Endothelial cell of umbilical vein (primary cell): ENCODE results near the gene RHEBL1. TPM values are rescaled to one million over a fixed set of nuclear protein-coding genes. Genes with fewer than 3 reads are reported as not detected.

ENCODE experiments used
- BruUV-seq: library from RNA; stranded (reverse); fragments of 400-500 nt; replicated peaks from 2 replicates; lab custom pipeline; 2021; lab: Mats Ljungman, UMichigan
- CTCF ChIA-PET: fragments of 300-600, 350-600 bp; sonication (Branson Sonifier 250); formaldehyde crosslinking; loops from one replicate; lab custom pipeline; 2021; ENCODE audit warnings: antibody characterized with exemption, inconsistent platforms; lab: Charles Lee
- POLR2A ChIA-PET: fragments of 300-600, 350-600 bp; sonication (Branson Sonifier 250); formaldehyde crosslinking; loops from one replicate; lab custom pipeline; 2021; ENCODE audit warnings: antibody characterized with exemption, inconsistent platforms; lab: Charles Lee
- DNase-seq: peaks from one replicate; pipeline ENCODE4 v3.0.0-alpha.2; 2011; ENCODE audit warnings: low read depth, low spot score
- FAIRE-seq: peaks from 2 replicates; lab custom pipeline; 2011; peaks lifted over from hg19 to GRCh38; lab: Jason Lieb, UNC
- H2AFZ ChIP-seq: 2 replicates; pipeline ENCODE4 v1.6.0; 2012; ENCODE audit warnings: low read depth, low read length, control low read depth, inconsistent platforms
- H3K27ac ChIP-seq: 2 replicates; pipeline ENCODE4 v1.5.1; 2011; ENCODE audit warnings: low read depth, mild to moderate bottlenecking, control low read depth, low read length, moderate library complexity; ENCODE audit not compliant: insufficient read depth
- H3K27me3 ChIP-seq, 2 experiments: 2 replicates each; pipeline versions ENCODE4 v1.6.0 to v1.6.1; 2011; ENCODE audit warnings: low read length in 2 of 2, mixed read lengths in 1 of 2; ENCODE audit not compliant: control insufficient read depth in 2 of 2, insufficient read depth in 2 of 2
- H3K36me3 ChIP-seq, 2 experiments: 2 replicates in 1 of 2; 3 replicates in 1 of 2; pipeline ENCODE4 v1.5.1; 2011; ENCODE audit warnings: low read length in 2 of 2, mild to moderate bottlenecking in 1 of 2, moderate library complexity in 1 of 2; ENCODE audit not compliant: control insufficient read depth in 2 of 2, insufficient read depth in 2 of 2; ENCODE audit errors: extremely low read depth in 1 of 2
- H3K4me1 ChIP-seq: 3 replicates; pipeline ENCODE4 v1.5.1; 2011; ENCODE audit warnings: mild to moderate bottlenecking, low read length; ENCODE audit not compliant: control insufficient read depth, insufficient read depth; ENCODE audit errors: extremely low read depth
- H3K4me2 ChIP-seq: 2 replicates; pipeline ENCODE4 v1.6.1; 2011; ENCODE audit warnings: low read length, control low read depth, mixed read lengths; ENCODE audit not compliant: insufficient read depth
- H3K4me3 ChIP-seq, 3 experiments: fragments of 200-600 bp in 1 of 3; sonication (generic), shearing (Covaris generic) in 1 of 3; replicated peaks in 1 of 3; 2 replicates each; pipeline ENCODE4 v1.5.1; 2011 to 2016; ENCODE audit warnings: control low read depth in 3 of 3, low read length in 3 of 3, mild to moderate bottlenecking in 2 of 3, inconsistent platforms in 1 of 3, low read depth in 1 of 3, moderate library complexity in 1 of 3; ENCODE audit not compliant: insufficient read depth in 1 of 3
- H3K79me2 ChIP-seq: 2 replicates; pipeline ENCODE4 v1.6.0; 2012; ENCODE audit warnings: low read length, inconsistent platforms; ENCODE audit not compliant: control insufficient read depth, insufficient read depth
- H3K9ac ChIP-seq: replicated peaks from 2 replicates; pipeline ENCODE3; 2011; ENCODE audit warnings: low read length, control low read depth; ENCODE audit not compliant: insufficient read depth; ENCODE audit errors: extremely low read depth
- H3K9me1 ChIP-seq: replicated peaks from 3 replicates; pipeline ENCODE4 v1.6.0; 2011; ENCODE audit warnings: mild to moderate bottlenecking, low read length; ENCODE audit not compliant: control insufficient read depth, insufficient read depth; ENCODE audit errors: extremely low read depth
- H3K9me3 ChIP-seq: replicated peaks from 2 replicates; pipeline ENCODE4 v1.5.1; 2012; ENCODE audit warnings: low read length, inconsistent platforms; ENCODE audit not compliant: control insufficient read depth, insufficient read depth
- H4K20me1 ChIP-seq: replicated peaks from 2 replicates; pipeline ENCODE3; 2011; ENCODE audit warnings: mild to moderate bottlenecking, low read length; ENCODE audit not compliant: control insufficient read depth, insufficient read depth; ENCODE audit errors: extremely low read depth
- CTCF ChIP-seq, 2 donors: IDR thresholded peaks; 1 replicate in 1 of 2; 2 replicates in 1 of 2; pipeline ENCODE4 v1.5.1; 2011; ENCODE audit warnings: low read length in 2 of 2, mild to moderate bottlenecking in 2 of 2, moderate library complexity in 2 of 2, control low read depth in 1 of 2, inconsistent platforms in 1 of 2, low read depth in 1 of 2; ENCODE audit not compliant: insufficient read depth in 1 of 2; ENCODE audit errors: extremely low read depth in 1 of 2
- EZH2 ChIP-seq: IDR thresholded peaks from 2 replicates; pipeline ENCODE4 v1.6.1; 2012; ENCODE audit warnings: borderline replicate concordance, low read depth, mild to moderate bottlenecking, moderate library complexity, low read length, inconsistent platforms; ENCODE audit not compliant: severe bottlenecking
- FOS ChIP-seq: IDR thresholded peaks from 2 replicates; pipeline ENCODE4 v1.6.1; 2011; ENCODE audit warnings: mild to moderate bottlenecking, low read length, moderate library complexity, borderline replicate concordance; ENCODE audit not compliant: insufficient read depth
- GATA2 ChIP-seq: IDR thresholded peaks from 2 replicates; pipeline ENCODE4 v1.7.0; 2011; ENCODE audit warnings: low read depth, mild to moderate bottlenecking, moderate library complexity, mixed read lengths, low read length; ENCODE audit not compliant: insufficient read length, insufficient read depth
- JUN ChIP-seq: IDR thresholded peaks from 2 replicates; pipeline ENCODE4 v1.6.1; 2011; ENCODE audit warnings: borderline replicate concordance, low read depth; ENCODE audit not compliant: insufficient read length, insufficient read depth
- MAX ChIP-seq: IDR thresholded peaks from 2 replicates; pipeline ENCODE4 v1.6.1; 2011; ENCODE audit not compliant: insufficient read depth, insufficient read length
- MYC ChIP-seq: IDR thresholded peaks from one replicate; pipeline ENCODE4 v1.6.1; 2011; ENCODE audit warnings: mild to moderate bottlenecking, low read depth, low read length
- POLR2A ChIP-seq: IDR thresholded peaks from 2 replicates; pipeline ENCODE4 v1.6.1; 2012; ENCODE audit warnings: low read depth, mild to moderate bottlenecking, control low read depth, low read length
- POLR2AphosphoS5 ChIP-seq: IDR thresholded peaks from 2 replicates; pipeline ENCODE4 v1.6.1; 2012; ENCODE audit warnings: low read depth, mild to moderate bottlenecking, control low read depth, low read length, moderate library complexity; ENCODE audit not compliant: insufficient read depth
- dilution Hi-C: fragments of 300-500 bp; cut with MboI; formaldehyde crosslinking; loops from one replicate; pipeline ENCODE4 v1.15.0; 2019; ENCODE audit warnings: low sequenced_read_pairs; ENCODE audit not compliant: extremely low pct_ligation_motif_present
- intact Hi-C: fragments of 100-400 bp; cut with micrococcal nuclease; formaldehyde crosslinking; loops from one replicate; pipeline ENCODE4 v1.10.0; 2022
- polyA plus RNA-seq, 4 experiments: library from polyadenylated mRNA; depleted of rRNA in 3 of 4; stranded (reverse) in 3 of 4; unstranded in 1 of 4; fragments of >200 nt; gene quantifications; 2 replicates each; pipeline versions ENCODE4 v1.2.1 to v1.2.3, GENCODE V29; 2011 to 2012; ENCODE audit warnings: missing spikeins in 1 of 4
- total RNA-seq: library from RNA; stranded (reverse); gene quantifications from 2 replicates; pipeline ENCODE4 v1.2.3, GENCODE V29; 2021

RHEBL1 gene
- total and polyA plus RNA-seq, 2 donors (not counting 3 experiments of a cell fraction or from before 2014, with no cell fraction given): 2.6 to 2.7 TPM

GRCh38 chr12:49092086-49092815, 22.5 kb upstream of the RHEBL1 start:
- peak overlapping the region; percentile 5 to 37 (median 17) for H3K4me3 ChIP-seq
- H3K27ac ChIP-seq: peak overlapping the region; percentile 13
- H3K4me2 ChIP-seq: peak overlapping the region; percentile 85
- no peaks in the 10 kb centered on the region for H3K9me3 ChIP-seq
- intact Hi-C loops: no loop called here
- no peaks in the 10 kb centered on the region for H3K27me3 ChIP-seq
- peaks cover 0 to 6% of the 10 kb centered on the region in 2 experiments for H3K36me3 ChIP-seq
- H3K9me1 ChIP-seq: no peaks in the 10 kb centered on the region
- no peaks in the 10 kb centered on the region for H3K79me2 ChIP-seq
- CTCF ChIA-PET: interaction anchor here (0.7 to 11.7 kb wide), 20 partner anchors 9 to 143 kb away, joined by 3 to 179 read pairs (median 6); partner anchors contain the start of genes KMT2D, LMBR1L, RHEBL1 and TUBA1B
- no TSS peak for BruUV-seq
- POLR2A ChIA-PET: interaction anchor here (0.5 to 4.2 kb wide), 5 partner anchors 19 to 145 kb away, joined by 3 to 25 read pairs (median 4); partner anchors contain the start of genes LMBR1L and TUBA1B
- TF ChIP-seq JUN (no peak), POLR2A (no peak), FOS (no peak), GATA2 (peak; percentile 84), MAX (no peak), MYC (no peak), EZH2 (no peak), CTCF (IDR thresholded peaks at IDR 0.05; ENCODE audit: extremely low read depth in 1 of 2, insufficient read depth in 1 of 2, low read depth in 1 of 2, low read length in 2 of 2) (peak; percentile 14 to 51), POLR2AphosphoS5 (no peak)
- DNase-seq (peak; percentile 62), FAIRE-seq (peak; percentile 55)
- no peak overlapping the region for H3K9ac ChIP-seq
- no peaks in the 10 kb centered on the region for H4K20me1 ChIP-seq
- dilution Hi-C loops: no loop called here
- peaks cover 55% of the 10 kb centered on the region for H3K4me1 ChIP-seq
- H2AFZ ChIP-seq: peak overlapping the region; percentile 48
